Amniotic stem cell (primary cell): ENCODE measurements around the gene UPK1A.
"Not testable (repeated sequence)": the region's sequence is repeated elsewhere in the genome, so short reads cannot be mapped to it uniquely, and the experiment has no call there.

Experiments used
- DNase-seq: peaks from one replicate; lab custom pipeline; 2025; lab: John Stamatoyannopoulos, UW

Gene UPK1A

GRCh38 chr19:35691106-35691505 is 24.8 kb downstream of the UPK1A start:
- not testable (repeated sequence) for DNase-seq

- DNase-seq = no peak
These were observed 25.7 kb downstream of the UPK1A start for GRCh38 chr19:35692010-35692409.

GRCh38 chr19:35693422-35693821 is 27.1 kb downstream of the UPK1A start:
- no peak for DNase-seq

GRCh38 chr19:35693835-35694599 is 27.7 kb downstream of the UPK1A start:
- DNase-seq = peak; percentile 89

- no peak for DNase-seq
These were observed 29.6 kb downstream of the UPK1A start for GRCh38 chr19:35695895-35696422.

GRCh38 chr19:35696835-35697234 is 30.5 kb downstream of the UPK1A start:
- no peak for DNase-seq

- DNase-seq = peak; percentile 86
These were observed 36.1 kb downstream of the UPK1A start for GRCh38 chr19:35702223-35703012.

- DNase-seq = no peak
These were observed 37.0 kb downstream of the UPK1A start for GRCh38 chr19:35703343-35703742.

GRCh38 chr19:35704218-35704617 is 37.9 kb downstream of the UPK1A start, which contains the start of gene ZBTB32:
TSS of gene ZBTB32 (plus strand) at chr19:35704558. CDS start at chr19:35714627, 10,069 bp downstream.
- no peak for DNase-seq

- DNase-seq = no peak
These were observed 42.1 kb downstream of the UPK1A start for GRCh38 chr19:35708391-35708790.

GRCh38 chr19:35710784-35711723 is 44.7 kb downstream of the UPK1A start:
- DNase-seq = no peak

GRCh38 chr19:35712567-35713505 is 46.5 kb downstream of the UPK1A start:
- no peak for DNase-seq

- no peak for DNase-seq
These were observed 47.2 kb downstream of the UPK1A start for GRCh38 chr19:35713506-35713850.

- DNase-seq = no peak
These were observed 47.7 kb downstream of the UPK1A start for GRCh38 chr19:35713904-35714495.

GRCh38 chr19:35714601-35715354 is 48.5 kb downstream of the UPK1A start:
- DNase-seq = no peak

- no peak for DNase-seq
These were observed 49.1 kb downstream of the UPK1A start for GRCh38 chr19:35715355-35715809.

GRCh38 chr19:35715981-35716800 is 49.9 kb downstream of the UPK1A start:
- no peak for DNase-seq

GRCh38 chr19:35716801-35717664 is 50.7 kb downstream of the UPK1A start:
- peak; percentile 69 for DNase-seq
